ENCODE data around the gene KCNIP1. TPM values are rescaled to one million over a fixed set of nuclear protein-coding genes. Genes with fewer than 3 reads are reported as not detected.

The KCNIP1 gene
- total and polyA plus RNA-seq, 9 of the 15 experiments (the other 6 are each of a cell fraction or from before 2014, with no cell fraction given): not detected

DNA sequence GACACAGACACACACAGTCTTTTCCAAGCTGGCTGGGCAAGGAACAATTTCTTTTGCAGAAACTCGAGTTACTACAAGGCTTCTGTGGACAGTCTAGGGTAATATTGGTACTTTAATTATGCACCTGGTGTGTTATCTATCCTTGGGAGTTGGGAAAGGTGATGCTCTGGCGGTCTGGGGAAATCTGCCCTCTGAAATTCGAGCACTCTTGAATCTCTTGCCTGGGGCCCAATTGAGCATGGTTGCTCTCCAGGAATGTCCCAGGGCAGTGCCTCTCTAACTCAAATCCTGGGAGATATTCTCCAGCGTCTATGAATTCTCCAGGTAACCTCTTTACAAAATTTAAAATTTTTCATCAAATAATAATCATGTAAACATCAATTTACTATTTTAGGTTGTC is 69.3 kb downstream of the KCNIP1 start:
- ATAC-seq: no peak
- POLR2A ChIA-PET: no interaction called here

DNA sequence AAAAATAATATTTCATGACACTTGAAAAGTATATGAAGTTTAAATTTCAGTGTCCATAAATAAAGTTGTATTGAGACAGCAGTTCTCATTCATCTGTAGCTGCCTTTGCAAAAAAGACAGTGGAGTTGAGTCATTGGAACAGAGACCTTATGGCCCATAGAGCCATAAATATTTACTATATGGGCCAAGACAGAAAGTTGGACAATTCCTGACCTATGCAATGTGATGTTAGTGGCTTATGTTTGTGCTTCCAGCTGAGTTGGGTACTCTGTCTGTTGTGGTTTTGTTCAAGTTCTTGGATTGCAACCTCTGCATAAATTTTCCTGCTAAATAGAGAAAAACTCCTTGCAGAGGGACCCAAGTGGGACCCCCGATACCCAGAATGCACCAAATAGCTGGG is 69.8 kb downstream of the KCNIP1 start:
- TF ChIP-seq KHSRP (IDR thresholded peaks at IDR 0.05): no peak
- TF ChIP-seq, protein P1, sequence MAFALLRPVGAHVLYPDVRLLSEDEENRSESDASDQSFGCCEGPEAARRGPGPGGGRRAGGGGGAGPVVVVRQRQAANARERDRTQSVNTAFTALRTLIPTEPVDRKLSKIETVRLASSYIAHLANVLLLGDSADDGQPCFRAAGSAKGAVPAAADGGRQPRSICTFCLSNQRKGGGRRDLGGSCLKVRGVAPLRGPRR (CRISPR knock-in tag; IDR thresholded peaks at IDR 0.05): no peak
- no peak for TF ChIP-seq SIX5 (IDR thresholded peaks at IDR 0.05; ENCODE audit: borderline replicate concordance in 1 of 2, insufficient read depth in 1 of 2, low read depth in 1 of 2, low read length in 2 of 2)
- no peak for TF ChIP-seq ARNT (IDR thresholded peaks at IDR 0.05)
- TF ChIP-seq, protein P2, sequence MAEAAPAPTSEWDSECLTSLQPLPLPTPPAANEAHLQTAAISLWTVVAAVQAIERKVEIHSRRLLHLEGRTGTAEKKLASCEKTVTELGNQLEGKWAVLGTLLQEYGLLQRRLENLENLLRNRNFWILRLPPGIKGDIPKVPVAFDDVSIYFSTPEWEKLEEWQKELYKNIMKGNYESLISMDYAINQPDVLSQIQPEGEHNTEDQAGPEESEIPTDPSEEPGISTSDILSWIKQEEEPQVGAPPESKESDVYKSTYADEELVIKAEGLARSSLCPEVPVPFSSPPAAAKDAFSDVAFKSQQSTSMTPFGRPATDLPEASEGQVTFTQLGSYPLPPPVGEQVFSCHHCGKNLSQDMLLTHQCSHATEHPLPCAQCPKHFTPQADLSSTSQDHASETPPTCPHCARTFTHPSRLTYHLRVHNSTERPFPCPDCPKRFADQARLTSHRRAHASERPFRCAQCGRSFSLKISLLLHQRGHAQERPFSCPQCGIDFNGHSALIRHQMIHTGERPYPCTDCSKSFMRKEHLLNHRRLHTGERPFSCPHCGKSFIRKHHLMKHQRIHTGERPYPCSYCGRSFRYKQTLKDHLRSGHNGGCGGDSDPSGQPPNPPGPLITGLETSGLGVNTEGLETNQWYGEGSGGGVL (CRISPR knock-in tag; IDR thresholded peaks at IDR 0.05): no peak
- TF ChIP-seq, protein P3, sequence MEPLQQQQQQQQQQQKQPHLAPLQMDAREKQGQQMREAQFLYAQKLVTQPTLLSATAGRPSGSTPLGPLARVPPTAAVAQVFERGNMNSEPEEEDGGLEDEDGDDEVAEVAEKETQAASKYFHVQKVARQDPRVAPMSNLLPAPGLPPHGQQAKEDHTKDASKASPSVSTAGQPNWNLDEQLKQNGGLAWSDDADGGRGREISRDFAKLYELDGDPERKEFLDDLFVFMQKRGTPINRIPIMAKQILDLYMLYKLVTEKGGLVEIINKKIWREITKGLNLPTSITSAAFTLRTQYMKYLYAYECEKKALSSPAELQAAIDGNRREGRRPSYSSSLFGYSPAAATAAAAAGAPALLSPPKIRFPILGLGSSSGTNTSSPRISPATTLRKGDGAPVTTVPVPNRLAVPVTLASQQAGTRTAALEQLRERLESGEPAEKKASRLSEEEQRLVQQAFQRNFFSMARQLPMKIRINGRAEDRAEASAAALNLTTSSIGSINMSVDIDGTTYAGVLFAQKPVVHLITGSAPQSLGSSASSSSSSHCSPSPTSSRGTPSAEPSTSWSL (CRISPR knock-in tag; IDR thresholded peaks at IDR 0.05; ENCODE audit: borderline replicate concordance): no peak
- TF ChIP-seq ZBTB17 (CRISPR knock-in tag; IDR thresholded peaks at IDR 0.05): no peak
- TF ChIP-seq ZNF408 (CRISPR knock-in tag; IDR thresholded peaks at IDR 0.05; ENCODE audit: low read depth): no peak
- TF ChIP-seq ZNF263 (CRISPR knock-in tag; IDR thresholded peaks at IDR 0.05; ENCODE audit: borderline replicate concordance): no peak
- no peak for TF ChIP-seq POLR2G (IDR thresholded peaks at IDR 0.05; ENCODE audit: low read depth, low read length)
- no peak for TF ChIP-seq PML (IDR thresholded peaks at IDR 0.05; ENCODE audit: low read length)
- TF ChIP-seq ZNF584 (CRISPR knock-in tag; IDR thresholded peaks at IDR 0.05; ENCODE audit: low read depth): no peak
- BruUV-seq (replicated peaks): no TSS peak

More for the DNA sequence above, 69.3 kb downstream of the KCNIP1 start:
- Histone ChIP-seq H3K9me1 (ENCODE audit: control insufficient read depth, insufficient read depth, low read length) (no peaks in the 10 kb centered on the region), H3K27me3 (ENCODE audit: control insufficient read depth in 2 of 2, insufficient read depth in 2 of 2, low read length in 2 of 2) (peaks cover 0 to 15% of the 10 kb centered on the region in 2 experiments; a peak in 2 of 5 replicates), H3K27ac (ENCODE audit: extremely low read depth, low read depth, low read length) (no peak overlapping the region), H3K9ac (ENCODE audit: insufficient read depth in 1 of 2, low read depth in 2 of 2, low read length in 2 of 2) (no peak overlapping the region), H4K20me1 (replicated peaks; ENCODE audit: control insufficient read depth, insufficient read depth, low read length) (no peaks in the 10 kb centered on the region), H2AFZ (ENCODE audit: low read depth, low read length) (no peak overlapping the region), H3K36me3 (ENCODE audit: control insufficient read depth, insufficient read depth, low read length) (no peaks in the 10 kb centered on the region), H3K9me3 (replicated peaks; ENCODE audit: control insufficient read depth, insufficient read depth, low read depth, low read length) (no peaks in the 10 kb centered on the region), H3K4me3 (no peak overlapping the region), H3K4me2 (ENCODE audit: insufficient read depth, low read length) (no peak overlapping the region), H3K79me2 (ENCODE audit: control insufficient read depth, insufficient read depth, low read length) (no peaks in the 10 kb centered on the region), H3K4me1 (replicated peaks in 1 of 2; ENCODE audit: control insufficient read depth in 2 of 2, insufficient read depth in 2 of 2, low read length in 2 of 2) (no peaks in the 10 kb centered on the region)
- DNase-seq (ENCODE audit: extremely low read depth in 1 of 4, low spot score in 3 of 4) (no peak), FAIRE-seq (no peak)
- CTCF ChIA-PET (ENCODE audit: low intra/inter-chr PET ratio): no interaction called here
- in situ Hi-C loops (cut with MboI): no loop called here
- no peak for TF ChIP-seq ATF1 (CRISPR knock-in tag; IDR thresholded peaks at IDR 0.05)
- no peak for TF ChIP-seq ATF1 (tag; IDR thresholded peaks at IDR 0.05)
- no TSS peak for BruUV-seq (replicated peaks)
- 0% methylated on average over 4 of the region's 4 CpGs for WGBS (ENCODE audit: insufficient coverage, low coverage, missing lambda C conversion rate)
- intact Hi-C loops (cut with micrococcal nuclease): no loop called here

More for the DNA sequence above, 69.8 kb downstream of the KCNIP1 start:
- Histone ChIP-seq H3K79me2 (ENCODE audit: control insufficient read depth, insufficient read depth, low read length) (no peaks in the 10 kb centered on the region), H3K36me3 (ENCODE audit: control insufficient read depth, insufficient read depth, low read length) (no peaks in the 10 kb centered on the region), H3K9ac (ENCODE audit: insufficient read depth in 1 of 2, low read depth in 2 of 2, low read length in 2 of 2) (no peak overlapping the region), H3K4me2 (ENCODE audit: insufficient read depth, low read length) (no peak overlapping the region), H4K20me1 (replicated peaks; ENCODE audit: control insufficient read depth, insufficient read depth, low read length) (no peaks in the 10 kb centered on the region), H3K27me3 (ENCODE audit: control insufficient read depth in 2 of 2, insufficient read depth in 2 of 2, low read length in 2 of 2) (peaks cover 0 to 15% of the 10 kb centered on the region in 2 experiments; a peak in 2 of 5 replicates), H2AFZ (ENCODE audit: low read depth, low read length) (no peak overlapping the region), H3K9me1 (ENCODE audit: control insufficient read depth, insufficient read depth, low read length) (no peaks in the 10 kb centered on the region), H3K27ac (ENCODE audit: extremely low read depth, low read depth, low read length) (no peak overlapping the region), H3K9me3 (replicated peaks; ENCODE audit: control insufficient read depth, insufficient read depth, low read depth, low read length) (no peaks in the 10 kb centered on the region), H3K4me1 (replicated peaks in 1 of 2; ENCODE audit: control insufficient read depth in 2 of 2, insufficient read depth in 2 of 2, low read length in 2 of 2) (no peaks in the 10 kb centered on the region), H3K4me3 (no peak overlapping the region)
- DNase-seq (ENCODE audit: extremely low read depth in 1 of 4, low spot score in 3 of 4) (no peak), FAIRE-seq (no peak), ATAC-seq (no peak)
- in situ Hi-C loops (cut with MboI): no loop called here
- POLR2A ChIA-PET: interaction anchor here (1.0 to 1.3 kb wide), 2 partner anchors 8 to 20 kb away, joined by 3 read pairs; no protein-coding TSS in a partner anchor
- CTCF ChIA-PET (ENCODE audit: low intra/inter-chr PET ratio): no interaction called here
- 0% methylated on average over 1 of the region's 1 CpG for WGBS (ENCODE audit: insufficient coverage, low coverage, missing lambda C conversion rate)
- intact Hi-C loops (cut with micrococcal nuclease): no loop called here
